Fibroblast of lung (primary cell): ENCODE measurements around the gene PSMG4. TPM values are rescaled to one million over a fixed set of nuclear protein-coding genes. Genes with fewer than 3 reads are reported as not detected.
"Not testable (repeated sequence)": the region's sequence is repeated elsewhere in the genome, so short reads cannot be mapped to it uniquely, and the experiment has no call there.

ENCODE experiments used
- DNase-seq, 2 donors: peaks; one replicate each; pipeline versions ENCODE4 v3.0.0 to v3.0.0-alpha.2; 2010; ENCODE audit warnings: low read depth in 2 of 2
- H2AFZ ChIP-seq: 2 replicates; pipeline ENCODE4 v1.5.1; 2012; ENCODE audit warnings: low read length, control low read depth, inconsistent platforms
- H3K27ac ChIP-seq: 2 replicates; pipeline ENCODE4 v1.5.1; 2011; ENCODE audit warnings: low read length, control low read depth; ENCODE audit not compliant: insufficient read depth
- H3K27me3 ChIP-seq: 2 replicates; pipeline ENCODE4 v1.5.1; 2011; ENCODE audit warnings: mild to moderate bottlenecking, low read length; ENCODE audit not compliant: control insufficient read depth, insufficient read depth
- H3K36me3 ChIP-seq: 2 replicates; pipeline ENCODE4 v1.5.1; 2011; ENCODE audit warnings: low read length; ENCODE audit not compliant: control insufficient read depth, insufficient read depth
- H3K4me1 ChIP-seq: 2 replicates; pipeline ENCODE4 v1.5.1; 2011; ENCODE audit warnings: low read length; ENCODE audit not compliant: control insufficient read depth, insufficient read depth; ENCODE audit errors: extremely low read depth
- H3K4me2 ChIP-seq: 2 replicates; pipeline ENCODE4 v1.5.1; 2011; ENCODE audit warnings: low read length, control low read depth; ENCODE audit not compliant: insufficient read depth; ENCODE audit errors: extremely low read depth
- H3K4me3 ChIP-seq, 4 experiments: fragments of 200-600 bp in 1 of 4; sonication (generic) in 1 of 4; replicated peaks in 1 of 4; 2 replicates each; pipeline ENCODE4 v1.5.1; 2011 to 2016; ENCODE audit warnings: low read length in 4 of 4, low read depth in 3 of 4, mild to moderate bottlenecking in 3 of 4, control low read depth in 2 of 4, inconsistent platforms in 1 of 4, mixed read lengths in 1 of 4; ENCODE audit not compliant: insufficient read depth in 1 of 4; ENCODE audit errors: control extremely low read depth in 1 of 4
- H3K79me2 ChIP-seq: 2 replicates; pipeline ENCODE4 v1.5.1; 2012; ENCODE audit warnings: mild to moderate bottlenecking, low read length, inconsistent platforms; ENCODE audit not compliant: control insufficient read depth, insufficient read depth
- H3K9ac ChIP-seq: 2 replicates; pipeline ENCODE4 v1.5.1; 2011; ENCODE audit warnings: mild to moderate bottlenecking, low read length, control low read depth; ENCODE audit not compliant: insufficient read depth
- H3K9me3 ChIP-seq: 2 replicates; pipeline ENCODE4 v1.5.1; 2012; ENCODE audit warnings: low read depth, low read length; ENCODE audit not compliant: control insufficient read depth, insufficient read depth
- H4K20me1 ChIP-seq: 2 replicates; pipeline ENCODE4 v1.5.1; 2011; ENCODE audit warnings: low read length; ENCODE audit not compliant: control insufficient read depth, insufficient read depth; ENCODE audit errors: extremely low read depth
- EZH2 ChIP-seq: IDR thresholded peaks from 2 replicates; pipeline ENCODE4 v1.5.1; 2012; ENCODE audit warnings: low read length, control low read depth, mild to moderate bottlenecking; ENCODE audit errors: missing control alignments
- polyA plus RNA-seq, 2 donors: library from polyadenylated mRNA; depleted of rRNA in 1 of 2; stranded (reverse) in 1 of 2; unstranded in 1 of 2; fragments of >200 nt; gene quantifications; 2 replicates each; pipeline ENCODE4 v1.2.1, GENCODE V29; 2011 to 2012; ENCODE audit warnings: missing spikeins in 1 of 2
- total RNA-seq: library from RNA; depleted of rRNA; stranded (reverse); fragments of >200 nt; gene quantifications from 2 replicates; pipeline ENCODE4 v1.2.1, GENCODE V29; 2014
- TF ChIP-seq, protein P1 (sequence below), 2 donors: IDR thresholded peaks in 1 of 2; conservative IDR thresholded peaks in 1 of 2; 1 replicate in 1 of 2; 2 replicates in 1 of 2; pipeline ENCODE4 v1.5.1; 2011 to 2012; ENCODE audit warnings: low read length in 2 of 2, control low read depth in 1 of 2, inconsistent platforms in 1 of 2, low read depth in 1 of 2, mild to moderate bottlenecking in 1 of 2

Gene PSMG4
- total and polyA plus RNA-seq, 2 donors (not counting 1 experiment from before 2014, with no cell fraction given): 12.5 to 34.2 TPM

GRCh38 chr6:3240595-3240994, 18.2 kb upstream of the PSMG4 start:
- Histone ChIP-seq H3K9me3 (no peaks in the 10 kb centered on the region), H3K79me2 (no peaks in the 10 kb centered on the region), H2AFZ (no peak overlapping the region), H3K36me3 (no peaks in the 10 kb centered on the region), H3K4me3 (no peak overlapping the region), H3K9ac (no peak overlapping the region), H4K20me1 (no peaks in the 10 kb centered on the region), H3K4me2 (no peak overlapping the region), H3K27me3 (peaks cover 21% of the 10 kb centered on the region), H3K4me1 (no peaks in the 10 kb centered on the region), H3K27ac (no peak overlapping the region)
- no peak for DNase-seq
- TF ChIP-seq EZH2: no peak
- TF ChIP-seq, protein P1, sequence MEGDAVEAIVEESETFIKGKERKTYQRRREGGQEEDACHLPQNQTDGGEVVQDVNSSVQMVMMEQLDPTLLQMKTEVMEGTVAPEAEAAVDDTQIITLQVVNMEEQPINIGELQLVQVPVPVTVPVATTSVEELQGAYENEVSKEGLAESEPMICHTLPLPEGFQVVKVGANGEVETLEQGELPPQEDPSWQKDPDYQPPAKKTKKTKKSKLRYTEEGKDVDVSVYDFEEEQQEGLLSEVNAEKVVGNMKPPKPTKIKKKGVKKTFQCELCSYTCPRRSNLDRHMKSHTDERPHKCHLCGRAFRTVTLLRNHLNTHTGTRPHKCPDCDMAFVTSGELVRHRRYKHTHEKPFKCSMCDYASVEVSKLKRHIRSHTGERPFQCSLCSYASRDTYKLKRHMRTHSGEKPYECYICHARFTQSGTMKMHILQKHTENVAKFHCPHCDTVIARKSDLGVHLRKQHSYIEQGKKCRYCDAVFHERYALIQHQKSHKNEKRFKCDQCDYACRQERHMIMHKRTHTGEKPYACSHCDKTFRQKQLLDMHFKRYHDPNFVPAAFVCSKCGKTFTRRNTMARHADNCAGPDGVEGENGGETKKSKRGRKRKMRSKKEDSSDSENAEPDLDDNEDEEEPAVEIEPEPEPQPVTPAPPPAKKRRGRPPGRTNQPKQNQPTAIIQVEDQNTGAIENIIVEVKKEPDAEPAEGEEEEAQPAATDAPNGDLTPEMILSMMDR (conservative IDR thresholded peaks at IDR 0.05 in 1 of 2, IDR thresholded peaks at IDR 0.05 in 1 of 2; ENCODE audit: low read depth in 1 of 2, low read length in 2 of 2): no peak

- H3K4me3 ChIP-seq, H3K27ac ChIP-seq, H3K4me2 ChIP-seq, H3K4me1 ChIP-seq, H3K36me3 ChIP-seq, DNase-seq, H2AFZ ChIP-seq, H3K79me2 ChIP-seq, H4K20me1 ChIP-seq, H3K9me3 ChIP-seq, H3K9ac ChIP-seq: not testable (repeated sequence)
- peaks cover 15% of the 10 kb centered on the region for H3K27me3 ChIP-seq
These were observed 17.0 kb upstream of the PSMG4 start for GRCh38 chr6:3241745-3242144.

GRCh38 chr6:3242768-3243167, 16.0 kb upstream of the PSMG4 start:
- Histone ChIP-seq H3K9me3 (no peaks in the 10 kb centered on the region), H2AFZ (no peak overlapping the region), H3K27me3 (peaks cover 15% of the 10 kb centered on the region), H3K36me3 (no peaks in the 10 kb centered on the region), H3K9ac (no peak overlapping the region), H3K4me3 (no peak overlapping the region), H3K4me2 (no peak overlapping the region), H3K79me2 (no peaks in the 10 kb centered on the region), H4K20me1 (no peaks in the 10 kb centered on the region), H3K4me1 (peaks cover 6% of the 10 kb centered on the region), H3K27ac (no peak overlapping the region)
- DNase-seq: no peak
- no peak for TF ChIP-seq EZH2
- TF ChIP-seq, protein P1 (conservative IDR thresholded peaks at IDR 0.05 in 1 of 2, IDR thresholded peaks at IDR 0.05 in 1 of 2; ENCODE audit: low read depth in 1 of 2, low read length in 2 of 2): no peak
